VCaP (cell line): ENCODE data around the gene KLC1.

Source experiments
- H3K27ac ChIP-seq: fragments of 450-650 bp; 2 replicates; pipeline ENCODE4 v1.5.1; 2017
- CTCF ChIP-seq: fragments of 450-650 bp; conservative IDR thresholded peaks from 2 replicates; pipeline ENCODE4 v1.5.1; 2017; ENCODE audit warnings: mild to moderate bottlenecking, moderate library complexity

The KLC1 gene

GRCh38 chr14:103692871-103693270 lies 63.9 kb downstream of the KLC1 start:
- no peak for TF ChIP-seq CTCF
- no peak overlapping the region for H3K27ac ChIP-seq

GRCh38 chr14:103693515-103693914 lies 64.5 kb downstream of the KLC1 start:
- no peak overlapping the region for H3K27ac ChIP-seq

GRCh38 chr14:103694572-103695026 lies 65.6 kb downstream of the KLC1 start:
- TF ChIP-seq CTCF = 0 out of 2 replicates have a peak, but pooled peaks have one; percentile 7
- no peak overlapping the region for H3K27ac ChIP-seq

More at GRCh38 chr14:103693515-103693914, 64.5 kb downstream of the KLC1 start:
- no peak for TF ChIP-seq CTCF

DNA sequence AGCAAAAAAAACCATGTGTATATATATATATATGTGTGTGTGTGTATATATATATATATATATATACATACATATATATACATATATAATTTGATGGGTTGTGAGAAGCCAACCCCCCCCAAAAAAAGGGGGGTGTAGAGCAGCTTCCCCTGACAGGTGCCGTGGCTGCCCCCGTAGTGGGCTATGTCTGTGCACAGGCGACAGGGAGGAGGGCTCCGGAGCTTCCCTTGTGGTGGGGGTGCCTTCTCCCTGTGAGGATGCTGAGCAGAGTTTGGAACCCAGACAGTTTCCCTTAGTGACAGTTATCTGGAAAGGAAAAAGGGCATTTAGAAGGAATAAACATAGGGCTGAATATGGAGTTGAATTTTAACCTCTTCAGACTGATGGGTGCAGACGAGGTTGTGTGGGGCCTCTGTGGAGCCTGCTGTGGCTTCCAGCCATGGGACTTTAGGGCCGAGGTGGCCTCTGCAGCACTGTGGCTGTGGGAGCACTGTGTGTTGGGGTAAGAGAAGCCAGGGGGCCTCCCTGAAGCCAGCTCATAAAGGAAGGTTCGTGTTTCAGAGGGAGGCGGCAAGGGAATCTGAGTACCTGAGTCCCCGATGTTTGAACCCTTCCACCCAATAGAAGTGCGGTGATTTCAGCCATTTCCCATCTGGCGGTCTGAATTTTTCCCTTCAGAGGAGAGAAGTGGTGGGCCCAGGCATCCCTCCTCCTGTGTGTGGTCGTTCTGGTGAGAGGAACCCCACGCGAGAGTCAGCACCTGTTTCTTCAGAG lies 66.5 kb downstream of the KLC1 start:
- no peak for TF ChIP-seq CTCF
- H3K27ac ChIP-seq = no peak overlapping the region

DNA sequence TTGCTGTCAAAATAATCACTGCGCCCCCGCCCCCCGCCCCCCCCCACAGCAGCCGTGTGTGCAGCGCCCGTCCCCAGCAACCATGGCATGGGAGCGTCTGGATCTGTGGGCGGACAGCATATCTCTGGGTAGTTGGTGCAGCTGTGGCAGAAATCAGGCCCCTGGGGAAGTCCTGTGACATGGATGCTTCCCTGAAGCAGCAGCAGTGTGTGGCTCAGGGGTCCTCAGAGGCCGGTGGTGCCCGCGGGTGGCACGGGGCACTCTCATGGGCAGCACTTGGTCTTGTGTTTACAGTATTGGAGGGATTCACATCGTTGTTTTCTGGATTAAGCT lies 67.0 kb downstream of the KLC1 start:
- no peak overlapping the region for H3K27ac ChIP-seq
- no peak for TF ChIP-seq CTCF

DNA sequence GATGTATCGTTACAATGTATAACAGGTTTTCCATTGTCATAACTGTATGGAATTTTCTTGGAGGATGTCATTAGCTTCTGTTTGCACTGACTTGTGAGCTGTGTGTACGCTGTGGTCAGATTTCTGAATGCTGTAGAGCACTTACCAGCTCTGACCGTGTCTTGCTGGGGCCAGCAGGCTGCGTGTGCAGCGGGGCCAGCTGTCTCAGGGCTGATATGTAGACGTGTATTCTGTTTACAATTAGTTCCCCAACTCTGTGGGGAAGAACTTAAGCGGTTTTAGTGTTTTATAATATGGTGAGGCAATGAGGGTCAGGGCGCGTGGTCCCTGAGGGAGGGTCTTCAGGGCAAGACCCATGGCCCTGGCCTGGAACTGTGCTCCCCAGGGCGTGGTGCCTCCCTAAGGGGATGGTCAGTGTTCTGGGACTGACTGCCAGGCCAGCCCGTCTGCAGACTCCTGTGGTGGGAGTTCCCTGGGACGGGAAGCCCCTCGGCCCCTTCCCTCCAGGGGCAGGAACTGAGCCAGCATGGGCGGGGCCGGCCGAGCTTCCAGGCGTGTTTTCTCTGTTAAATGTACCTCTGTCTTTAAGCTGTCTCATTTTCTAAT lies 67.6 kb downstream of the KLC1 start:
- H3K27ac ChIP-seq = peak overlapping the region; percentile 85
- no peak for TF ChIP-seq CTCF

GRCh38 chr14:103697206-103697602 lies 68.2 kb downstream of the KLC1 start:
- TF ChIP-seq CTCF = no peak
- peak overlapping the region; percentile 85 for H3K27ac ChIP-seq
